Measurements from ENCODE around the gene MUC4.
"Not testable (repeated sequence)": the region's sequence is repeated elsewhere in the genome, so short reads cannot be mapped to it uniquely, and the experiment has no call there.

The MUC4 gene

GRCh38 chr3:195794708-195795107 is 17.0 kb downstream of the MUC4 start:
- ChIA-PET CTCF (interaction anchor here (1.7 to 1.9 kb wide), 2 partner anchors 38 to 56 kb away, joined by 4 read pairs; no protein-coding TSS in a partner anchor), POLR2A (no interaction called here)
- H3K4me3 ChIP-seq (ENCODE audit: low read depth, low read length) = no peak overlapping the region
- TF ChIP-seq, protein P1, sequence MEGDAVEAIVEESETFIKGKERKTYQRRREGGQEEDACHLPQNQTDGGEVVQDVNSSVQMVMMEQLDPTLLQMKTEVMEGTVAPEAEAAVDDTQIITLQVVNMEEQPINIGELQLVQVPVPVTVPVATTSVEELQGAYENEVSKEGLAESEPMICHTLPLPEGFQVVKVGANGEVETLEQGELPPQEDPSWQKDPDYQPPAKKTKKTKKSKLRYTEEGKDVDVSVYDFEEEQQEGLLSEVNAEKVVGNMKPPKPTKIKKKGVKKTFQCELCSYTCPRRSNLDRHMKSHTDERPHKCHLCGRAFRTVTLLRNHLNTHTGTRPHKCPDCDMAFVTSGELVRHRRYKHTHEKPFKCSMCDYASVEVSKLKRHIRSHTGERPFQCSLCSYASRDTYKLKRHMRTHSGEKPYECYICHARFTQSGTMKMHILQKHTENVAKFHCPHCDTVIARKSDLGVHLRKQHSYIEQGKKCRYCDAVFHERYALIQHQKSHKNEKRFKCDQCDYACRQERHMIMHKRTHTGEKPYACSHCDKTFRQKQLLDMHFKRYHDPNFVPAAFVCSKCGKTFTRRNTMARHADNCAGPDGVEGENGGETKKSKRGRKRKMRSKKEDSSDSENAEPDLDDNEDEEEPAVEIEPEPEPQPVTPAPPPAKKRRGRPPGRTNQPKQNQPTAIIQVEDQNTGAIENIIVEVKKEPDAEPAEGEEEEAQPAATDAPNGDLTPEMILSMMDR (IDR thresholded peaks at IDR 0.05; ENCODE audit: insufficient read depth, low read length, missing control alignments) = no peak
- DNase-seq (ENCODE audit: low read depth, low spot score) = no peak

GRCh38 chr3:195792621-195793020 is 19.1 kb downstream of the MUC4 start:
- DNase-seq (ENCODE audit: low read depth, low spot score); POLR2A ChIA-PET; H3K4me3 ChIP-seq (ENCODE audit: low read depth, low read length): not testable (repeated sequence)
- CTCF ChIA-PET = interaction anchor here (1.2 kb wide), 1 partner anchor 57 kb away, joined by 3 read pairs; no protein-coding TSS in a partner anchor

DNA sequence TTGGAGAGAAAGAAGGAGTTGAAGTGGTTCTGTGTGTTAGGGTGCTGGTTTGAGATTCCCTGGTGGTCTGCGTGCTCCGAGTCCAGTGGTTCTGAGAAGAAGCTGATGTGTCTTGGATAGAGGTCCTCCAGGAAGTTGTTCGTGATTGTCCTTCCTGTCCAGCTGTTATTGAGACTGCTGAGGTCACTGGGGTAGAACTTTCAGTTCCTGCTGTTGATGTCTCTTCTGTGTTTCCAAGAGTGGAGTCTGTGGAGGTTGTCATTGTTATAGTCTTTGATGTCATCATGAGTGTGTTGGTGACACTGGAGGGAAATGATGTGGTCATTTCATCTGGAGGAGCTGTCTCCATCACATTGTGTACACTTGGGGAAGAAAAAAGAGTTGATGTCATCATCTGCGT is 20.8 kb downstream of the MUC4 start:
- H3K4me3 ChIP-seq (ENCODE audit: low read depth, low read length) = no peak overlapping the region
- ChIA-PET POLR2A (no interaction called here), CTCF (no interaction called here)
- no peak for DNase-seq (ENCODE audit: low read depth, low spot score)
- TF ChIP-seq, protein P1 (IDR thresholded peaks at IDR 0.05; ENCODE audit: insufficient read depth, low read length, missing control alignments) = no peak

GRCh38 chr3:195788711-195789581 is 22.8 kb downstream of the MUC4 start:
- POLR2A ChIA-PET = no interaction called here
- CTCF ChIA-PET = no interaction called here
- no peak overlapping the region for H3K4me3 ChIP-seq (ENCODE audit: low read depth, low read length)
- TF ChIP-seq, protein P1 (IDR thresholded peaks at IDR 0.05; ENCODE audit: insufficient read depth, low read length, missing control alignments) = no peak
- no peak for DNase-seq (ENCODE audit: low read depth, low spot score)

DNA sequence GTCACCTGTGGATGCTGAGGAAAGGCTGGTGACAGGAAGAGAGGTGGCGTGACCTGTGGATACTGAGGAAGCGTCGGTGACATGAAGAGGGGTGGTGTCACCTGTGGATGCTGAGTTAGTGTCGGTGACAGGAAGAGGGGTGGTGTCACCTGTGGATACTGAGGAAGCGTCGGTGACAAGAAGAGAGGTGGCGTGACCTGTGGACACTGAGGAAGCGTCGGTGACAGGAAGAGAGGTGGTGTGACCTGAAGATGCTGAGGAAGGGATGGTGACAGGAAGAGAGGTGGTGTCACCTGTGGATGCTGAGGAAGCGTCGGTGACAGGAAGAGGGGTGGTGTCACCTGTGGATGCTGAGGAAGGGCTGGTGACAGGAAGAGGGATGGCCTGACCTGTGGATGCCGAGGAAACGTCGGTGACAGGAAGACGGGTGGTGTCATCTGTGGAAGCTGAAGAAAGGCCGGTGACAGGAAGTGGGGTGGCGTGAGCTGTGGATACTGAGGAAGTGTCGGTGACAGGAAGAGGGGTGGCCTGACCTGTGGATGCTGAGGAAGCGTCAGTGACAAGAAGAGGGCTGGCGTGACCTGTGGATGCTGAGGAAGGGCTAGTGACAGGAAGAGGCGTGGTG is 25.8 kb downstream of the MUC4 start:
- POLR2A ChIA-PET; CTCF ChIA-PET; H3K4me3 ChIP-seq (ENCODE audit: low read depth, low read length); DNase-seq (ENCODE audit: low read depth, low spot score): not testable (repeated sequence)

- H3K4me3 ChIP-seq (ENCODE audit: low read depth, low read length); POLR2A ChIA-PET; DNase-seq (ENCODE audit: low read depth, low spot score); CTCF ChIA-PET: not testable (repeated sequence)
Observed at GRCh38 chr3:195784031-195784430, 27.7 kb downstream of the MUC4 start.

GRCh38 chr3:195781236-195781635 is 30.5 kb downstream of the MUC4 start:
- POLR2A ChIA-PET; CTCF ChIA-PET; DNase-seq (ENCODE audit: low read depth, low spot score); H3K4me3 ChIP-seq (ENCODE audit: low read depth, low read length): not testable (repeated sequence)

DNA sequence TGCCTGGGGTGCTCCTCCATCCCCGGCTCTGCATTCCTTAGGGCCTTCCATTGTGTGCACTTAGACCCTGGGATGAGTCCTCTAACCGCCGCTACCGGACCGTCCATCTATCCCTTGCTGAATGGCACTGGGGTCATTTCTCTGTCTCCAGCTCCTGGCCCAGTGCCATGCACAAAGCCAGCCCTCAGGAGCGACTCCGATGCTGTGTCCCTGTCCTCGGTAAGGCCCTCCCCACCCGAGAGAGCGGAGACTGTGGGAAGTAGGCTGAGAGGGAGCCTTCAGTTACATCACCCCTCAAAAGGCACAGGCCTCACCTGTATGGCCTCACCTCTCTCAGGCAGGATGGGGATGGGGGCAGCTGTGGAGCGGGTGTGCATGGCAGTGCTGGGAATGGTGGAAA is 33.8 kb downstream of the MUC4 start:
- H3K4me3 ChIP-seq (ENCODE audit: low read depth, low read length) = no peak overlapping the region
- POLR2A ChIA-PET = no interaction called here
- CTCF ChIA-PET = no interaction called here
- TF ChIP-seq, protein P1 (IDR thresholded peaks at IDR 0.05; ENCODE audit: insufficient read depth, low read length, missing control alignments) = no peak
- DNase-seq (ENCODE audit: low read depth, low spot score) = no peak
